A549 (cell line): ENCODE results near the gene IDNK. TPM values are rescaled to one million over a fixed set of nuclear protein-coding genes. Genes with fewer than 3 reads are reported as not detected.

Experiments
- ATAC-seq, 2 experiments: fragments of 200-7000 bp in 1 of 2; fragments of >200 bp in 1 of 2; cut with Nextera tagmentation in 1 of 2; cut with Tn5 transposase in 1 of 2; 3 replicates each; pipeline versions ENCODE4 v1.8.0 to v1.9.1; 2018 to 2020; ENCODE audit warnings: mild to moderate bottlenecking in 1 of 2, moderate library complexity in 1 of 2
- CTCF ChIA-PET: fragments of 300-600 bp; sonication (Branson Sonifier 250); formaldehyde crosslinking; extraction: SDS; loops from one replicate; lab custom pipeline; 2021; ENCODE audit warnings: antibody characterized with exemption, inconsistent platforms; lab: Yijun Ruan, JAX
- POLR2A ChIA-PET: fragments of 350-600 bp; formaldehyde crosslinking; extraction: SDS; loops from one replicate; lab custom pipeline; 2021; ENCODE audit warnings: antibody characterized with exemption, inconsistent platforms; lab: Yijun Ruan, JAX
- DNase-seq, 2 experiments: peaks; one replicate each; pipeline versions ENCODE4 v3.0.0 to v3.0.0-alpha.2; 2011 to 2016; ENCODE audit warnings: low read depth in 1 of 2, low spot score in 1 of 2
- FAIRE-seq: peaks from 2 replicates; lab custom pipeline; 2011; peaks lifted over from hg19 to GRCh38; lab: Jason Lieb, UNC
- H3K27ac ChIP-seq, 2 experiments: fragments of >200 bp; sonication (Bioruptor Twin); formaldehyde crosslinking; 3 replicates each; pipeline ENCODE4 v1.5.1; 2016 to 2017
- H3K4me1 ChIP-seq: fragments of >200 bp; sonication (Bioruptor Twin); formaldehyde crosslinking; 3 replicates; pipeline ENCODE4 v1.6.1; 2016
- H3K4me2 ChIP-seq: fragments of >200 bp; sonication (Bioruptor Twin); formaldehyde crosslinking; 3 replicates; pipeline ENCODE4 v1.6.1; 2016
- H3K4me3 ChIP-seq: fragments of >200 bp; sonication (Bioruptor Twin); formaldehyde crosslinking; 3 replicates; pipeline ENCODE4 v1.5.1; 2016
- H3K9me3 ChIP-seq: fragments of >200 bp; sonication (Bioruptor Twin); formaldehyde crosslinking; 3 replicates; pipeline ENCODE4 v1.6.1; 2016
- BHLHE40 ChIP-seq: IDR thresholded peaks from 2 replicates; pipeline ENCODE4 v1.6.1; 2012; ENCODE audit warnings: low read depth, low read length, inconsistent platforms
- CBX2 ChIP-seq: fragments of 200-600 bp; sonication (generic); IDR thresholded peaks from 2 replicates; pipeline ENCODE4 v1.6.1; 2016; ENCODE audit warnings: low read depth, mild to moderate bottlenecking, borderline replicate concordance
- CEBPB ChIP-seq, 2 experiments: fragments of >200 bp in 1 of 2; sonication (Bioruptor Twin) in 1 of 2; formaldehyde crosslinking in 1 of 2; IDR thresholded peaks; 2 replicates each; pipeline ENCODE4 v1.6.1; 2012 to 2016
- CHD4 ChIP-seq: fragments of 200-600 bp; sonication (generic); IDR thresholded peaks from 2 replicates; pipeline ENCODE4 v1.6.1; 2016; ENCODE audit warnings: antibody characterized with exemption, mild to moderate bottlenecking, borderline replicate concordance
- EHF ChIP-seq: fragments of 250-450 bp; sonication (Bioruptor Pico); IDR thresholded peaks from 2 replicates; pipeline ENCODE4 v1.5.0; 2020; ENCODE audit warnings: mild to moderate bottlenecking
- EHMT2 ChIP-seq: fragments of 200-600 bp; sonication (generic); IDR thresholded peaks from 2 replicates; pipeline ENCODE4 v1.6.1; 2016; ENCODE audit warnings: antibody characterized with exemption, low read depth, mild to moderate bottlenecking, moderate library complexity
- EP300 ChIP-seq, 2 experiments: fragments of >200 bp; sonication (Bioruptor Twin); formaldehyde crosslinking; IDR thresholded peaks; 2 replicates in 1 of 2; 3 replicates in 1 of 2; pipeline ENCODE4 v1.6.1; 2016 to 2017
- ESRRA ChIP-seq: fragments of 150-350 bp; IDR thresholded peaks from 2 replicates; pipeline ENCODE4 v1.6.1; 2014; ENCODE audit warnings: mild to moderate bottlenecking, low read length, borderline replicate concordance
- FOXS1 ChIP-seq: fragments of 250-450 bp; sonication (Bioruptor Pico); IDR thresholded peaks from 2 replicates; pipeline ENCODE4 v1.5.0; 2020; ENCODE audit warnings: mild to moderate bottlenecking, moderate library complexity
- GATA3 ChIP-seq: IDR thresholded peaks from 2 replicates; pipeline ENCODE4 v1.6.1; 2012; ENCODE audit warnings: borderline replicate concordance
- HEYL ChIP-seq: fragments of 250-450 bp; sonication (Bioruptor Pico); IDR thresholded peaks from 2 replicates; pipeline ENCODE4 v1.8.0; 2021; ENCODE audit warnings: mild to moderate bottlenecking, moderate library complexity
- HMGXB4 ChIP-seq: fragments of 250-450 bp; sonication (Bioruptor Pico); IDR thresholded peaks from 2 replicates; pipeline ENCODE4 v1.5.0; 2021; ENCODE audit warnings: mild to moderate bottlenecking, moderate library complexity, borderline replicate concordance
- HOXB5 ChIP-seq: fragments of 250-450 bp; sonication (Bioruptor Pico); IDR thresholded peaks from 2 replicates; pipeline ENCODE4 v1.5.0; 2020; ENCODE audit warnings: mild to moderate bottlenecking, moderate library complexity
- KDM1A ChIP-seq: fragments of 200-600 bp; sonication (generic); IDR thresholded peaks from 2 replicates; pipeline ENCODE4 v1.6.1; 2016; ENCODE audit warnings: low read depth, mild to moderate bottlenecking
- MAX ChIP-seq: IDR thresholded peaks from 2 replicates; pipeline ENCODE4 v1.6.1; 2012
- MYC ChIP-seq: IDR thresholded peaks from 2 replicates; pipeline ENCODE4 v1.6.1; 2012; ENCODE audit warnings: mild to moderate bottlenecking, inconsistent platforms, low read length, improper control_type of control experiment, borderline replicate concordance
- NFE2L2 ChIP-seq: fragments of 150-350 bp; conservative IDR thresholded peaks from 2 replicates; pipeline ENCODE4 v1.6.1; 2014; ENCODE audit warnings: low read length
- NPAS2 ChIP-seq: fragments of 250-450 bp; sonication (Bioruptor Pico); IDR thresholded peaks from 2 replicates; pipeline ENCODE4 v1.8.0; 2022; ENCODE audit warnings: mild to moderate bottlenecking, moderate library complexity, borderline replicate concordance
- REST ChIP-seq: fragments of 200-600 bp; sonication (generic); IDR thresholded peaks from 2 replicates; pipeline ENCODE4 v1.6.1; 2016; ENCODE audit warnings: antibody characterized with exemption, mild to moderate bottlenecking, moderate library complexity
- RFX5 ChIP-seq: fragments of 450-650 bp; IDR thresholded peaks from 2 replicates; pipeline ENCODE4 v1.7.1; 2014; ENCODE audit warnings: antibody characterized with exemption, mild to moderate bottlenecking, moderate library complexity
- RNF2 ChIP-seq: fragments of 200-600 bp; sonication (generic); IDR thresholded peaks from 2 replicates; pipeline ENCODE4 v1.6.1; 2016; ENCODE audit warnings: low read depth, mild to moderate bottlenecking, antibody characterized with exemption, moderate library complexity, borderline replicate concordance
- ZFP36 ChIP-seq: fragments of 450-650 bp; IDR thresholded peaks from 2 replicates; pipeline ENCODE4 v1.6.1; 2014; ENCODE audit warnings: borderline replicate concordance; ENCODE audit not compliant: partially characterized antibody
- WGBS: methylation state at CpG from one replicate; pipeline ENCODE4 v1.1.6; 2017; ENCODE audit errors: missing lambda C conversion rate; 5-methylcytosine and 5-hydroxymethylcytosine counted together
- polyA plus RNA-seq, 4 experiments: library from polyadenylated mRNA; depleted of rRNA in 3 of 4; stranded (reverse); fragments of >200 nt; fragmentation: RNase III in 1 of 4; extraction: RNeasy Plus Mini Kit Qiagen cat#74134 plus additional on column Dnase treatment in 1 of 4; gene quantifications; 2 replicates in 3 of 4; 3 replicates in 1 of 4; pipeline ENCODE4 v1.2.3, GENCODE V29; 2011 to 2017
- TF ChIP-seq, protein P1 (sequence below): fragments of >200 bp; sonication (Bioruptor Twin); formaldehyde crosslinking; IDR thresholded peaks from 3 replicates; pipeline ENCODE4 v1.6.1; 2016
- TF ChIP-seq, protein P2 (sequence below): fragments of >200 bp; sonication (Bioruptor Twin); formaldehyde crosslinking; IDR thresholded peaks from 3 replicates; pipeline ENCODE4 v1.5.1; 2016

Gene IDNK
- polyA plus RNA-seq, 2 of the 4 experiments (the other 2 are of a cell fraction) = 10.9 to 16.2 TPM

DNA sequence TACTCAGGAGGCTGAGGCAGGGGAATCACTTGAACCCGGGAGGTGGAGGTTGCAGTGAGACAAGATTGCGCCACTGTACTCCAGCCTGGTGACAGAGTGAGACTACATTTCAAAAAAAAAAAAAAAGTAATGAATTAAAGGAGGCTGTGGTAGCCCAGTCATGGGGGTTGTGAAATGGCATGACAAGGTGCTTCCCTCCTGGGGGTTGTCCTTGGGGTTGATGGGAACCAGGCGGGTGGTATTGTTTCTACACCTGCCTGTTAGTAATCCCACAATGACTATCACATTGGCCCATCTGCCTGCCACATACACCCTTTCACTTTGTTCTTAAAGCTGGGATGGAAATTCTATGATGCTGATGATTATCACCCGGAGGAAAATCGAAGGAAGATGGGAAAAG, 5.6 kb downstream of the IDNK start:
- no peaks in the 10 kb centered on the region for H3K9me3 ChIP-seq
- H3K4me3 ChIP-seq = no peak overlapping the region
- no peak overlapping the region for H3K4me2 ChIP-seq
- ChIA-PET CTCF (interaction anchor here (0.6 to 3.6 kb wide), 7 partner anchors 8 to 534 kb away, joined by 3 to 18 read pairs (median 4); partner anchors contain the start of gene KIF27), POLR2A (no interaction called here)
- no peak overlapping the region for H3K27ac ChIP-seq
- FAIRE-seq (no peak), DNase-seq (no peak), ATAC-seq (no peak)
- H3K4me1 ChIP-seq = peaks cover 8% of the 10 kb centered on the region
- TF ChIP-seq CHD4 (no peak), ESRRA (no peak), ZFP36 (no peak), GATA3 (no peak), RFX5 (no peak), HOXB5 (CRISPR knock-in tag) (no peak), MAX (no peak), FOXS1 (CRISPR knock-in tag) (no peak), NFE2L2 (no peak), RNF2 (no peak), EP300 (IDR thresholded peaks at IDR 0.05) (no peak)
- TF ChIP-seq, protein P1, sequence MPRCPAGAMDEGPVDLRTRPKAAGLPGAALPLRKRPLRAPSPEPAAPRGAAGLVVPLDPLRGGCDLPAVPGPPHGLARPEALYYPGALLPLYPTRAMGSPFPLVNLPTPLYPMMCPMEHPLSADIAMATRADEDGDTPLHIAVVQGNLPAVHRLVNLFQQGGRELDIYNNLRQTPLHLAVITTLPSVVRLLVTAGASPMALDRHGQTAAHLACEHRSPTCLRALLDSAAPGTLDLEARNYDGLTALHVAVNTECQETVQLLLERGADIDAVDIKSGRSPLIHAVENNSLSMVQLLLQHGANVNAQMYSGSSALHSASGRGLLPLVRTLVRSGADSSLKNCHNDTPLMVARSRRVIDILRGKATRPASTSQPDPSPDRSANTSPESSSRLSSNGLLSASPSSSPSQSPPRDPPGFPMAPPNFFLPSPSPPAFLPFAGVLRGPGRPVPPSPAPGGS = no peak
- 90% methylated on average over 5 of the region's 5 CpGs for WGBS

DNA sequence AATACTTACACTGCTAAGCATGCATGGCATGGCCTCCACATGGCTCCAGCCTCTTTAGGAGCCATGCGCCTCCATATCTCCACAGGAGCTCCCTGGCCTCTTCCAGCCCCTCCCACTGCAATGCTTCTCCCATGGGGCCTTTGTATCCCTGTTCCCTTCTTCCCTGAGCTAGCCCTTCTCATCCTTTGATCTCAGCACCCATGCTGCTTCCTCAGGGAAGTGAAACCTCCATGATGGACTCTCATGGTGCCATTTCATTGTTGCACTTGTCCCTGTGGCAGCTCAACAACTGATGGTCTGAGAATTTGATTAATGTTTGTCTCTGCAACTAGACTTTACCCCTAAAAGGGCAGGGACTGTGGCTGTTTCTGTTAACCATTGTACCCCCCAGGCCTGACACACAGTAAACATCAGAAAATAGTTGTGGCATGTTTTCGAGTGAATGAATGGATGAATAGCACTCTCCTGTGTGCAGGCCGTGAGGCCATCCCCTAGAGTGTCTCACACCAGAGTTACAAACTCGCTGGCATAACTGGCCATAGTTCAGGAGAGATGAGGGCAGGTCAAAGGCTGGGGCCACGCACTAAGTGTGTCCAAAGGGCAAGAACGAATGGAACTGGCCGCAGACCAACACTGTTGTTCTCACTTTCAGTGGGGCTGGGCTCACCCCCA, 6.6 kb downstream of the IDNK start:
- no peak for ATAC-seq
- Histone ChIP-seq H3K4me3 (no peak overlapping the region), H3K27ac (no peak overlapping the region), H3K4me2 (no peak overlapping the region), H3K4me1 (no peaks in the 10 kb centered on the region), H3K9me3 (no peaks in the 10 kb centered on the region)
- 91% methylated on average over 7 of the region's 7 CpGs for WGBS
- FAIRE-seq = no peak
- DNase-seq = no peak
- ChIA-PET CTCF (interaction anchor here (0.9 to 3.6 kb wide), 4 partner anchors 9 to 291 kb away, joined by 4 to 18 read pairs (median 8); partner anchors contain the start of gene KIF27), POLR2A (no interaction called here)
- TF ChIP-seq FOXS1 (CRISPR knock-in tag) = no peak
- TF ChIP-seq KDM1A = no peak
- no peak for TF ChIP-seq CEBPB (IDR thresholded peaks at IDR 0.05)
- no peak for TF ChIP-seq BHLHE40
- no peak for TF ChIP-seq NFE2L2
- no peak for TF ChIP-seq REST
- no peak for TF ChIP-seq EHMT2
- no peak for TF ChIP-seq RFX5
- no peak for TF ChIP-seq MYC
- no peak for TF ChIP-seq HEYL (CRISPR knock-in tag)
- no peak for TF ChIP-seq NPAS2 (CRISPR knock-in tag)
- TF ChIP-seq HMGXB4 (CRISPR knock-in tag) = no peak
- TF ChIP-seq, protein P2, sequence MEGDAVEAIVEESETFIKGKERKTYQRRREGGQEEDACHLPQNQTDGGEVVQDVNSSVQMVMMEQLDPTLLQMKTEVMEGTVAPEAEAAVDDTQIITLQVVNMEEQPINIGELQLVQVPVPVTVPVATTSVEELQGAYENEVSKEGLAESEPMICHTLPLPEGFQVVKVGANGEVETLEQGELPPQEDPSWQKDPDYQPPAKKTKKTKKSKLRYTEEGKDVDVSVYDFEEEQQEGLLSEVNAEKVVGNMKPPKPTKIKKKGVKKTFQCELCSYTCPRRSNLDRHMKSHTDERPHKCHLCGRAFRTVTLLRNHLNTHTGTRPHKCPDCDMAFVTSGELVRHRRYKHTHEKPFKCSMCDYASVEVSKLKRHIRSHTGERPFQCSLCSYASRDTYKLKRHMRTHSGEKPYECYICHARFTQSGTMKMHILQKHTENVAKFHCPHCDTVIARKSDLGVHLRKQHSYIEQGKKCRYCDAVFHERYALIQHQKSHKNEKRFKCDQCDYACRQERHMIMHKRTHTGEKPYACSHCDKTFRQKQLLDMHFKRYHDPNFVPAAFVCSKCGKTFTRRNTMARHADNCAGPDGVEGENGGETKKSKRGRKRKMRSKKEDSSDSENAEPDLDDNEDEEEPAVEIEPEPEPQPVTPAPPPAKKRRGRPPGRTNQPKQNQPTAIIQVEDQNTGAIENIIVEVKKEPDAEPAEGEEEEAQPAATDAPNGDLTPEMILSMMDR = no peak
- no peak for TF ChIP-seq EHF
- no peak for TF ChIP-seq CBX2
